Caki2 (cell line): ENCODE data around the gene VAMP2. TPM values are rescaled to one million over a fixed set of nuclear protein-coding genes. Genes with fewer than 3 reads are reported as not detected.

Experiments
- DNase-seq: peaks from one replicate; pipeline ENCODE4 v3.0.0-alpha.2; 2015; ENCODE audit warnings: low read depth
- in situ Hi-C: cut with HindIII; loops from 2 replicates; pipeline ENCODE4 v1.10.0; 2016; ENCODE audit warnings: low sequenced_read_pairs, low pct_unique_long_range_greater_than_20kb, mixed read lengths
- total RNA-seq: library from RNA; depleted of rRNA; stranded (reverse); fragments of >200 nt; shearing (Covaris generic); gene quantifications from 2 replicates; pipeline ENCODE4 v1.2.3, GENCODE V29; 2014; ENCODE audit warnings: low replicate concordance; rRNA removed

Gene VAMP2
- total RNA-seq, 1 experiment from 2014 or later = not detected

GRCh38 chr17:8118769-8119580, 43.8 kb downstream of the VAMP2 start:
- in situ Hi-C loops = no loop called here
- peak; percentile 73 for DNase-seq

GRCh38 chr17:8117980-8118768, 44.6 kb downstream of the VAMP2 start, which contains the start of gene ALOXE3:
Gene ALOXE3, minus strand, starts transcription at chr17:8118514. Its CDS starts 524 bp downstream, at chr17:8117990.
- in situ Hi-C loops = no loop called here
- peak; percentile 72 for DNase-seq

- no peak for DNase-seq
- in situ Hi-C loops = no loop called here
Measured at GRCh38 chr17:8117367-8117979, 45.3 kb downstream of the VAMP2 start.

- in situ Hi-C loops = no loop called here
- DNase-seq = no peak
Measured at GRCh38 chr17:8116776-8117175, 46.0 kb downstream of the VAMP2 start.

GRCh38 chr17:8110907-8111306, 51.8 kb downstream of the VAMP2 start:
- in situ Hi-C loops = no loop called here
- DNase-seq = no peak

GRCh38 chr17:8110456-8110804, 52.3 kb downstream of the VAMP2 start:
- no peak for DNase-seq
- in situ Hi-C loops = no loop called here

GRCh38 chr17:8109661-8110455, 52.9 kb downstream of the VAMP2 start:
- no peak for DNase-seq
- in situ Hi-C loops = no loop called here

Other genes with a start within 250 kb of the VAMP2 start
- 2.0 and 2.6 TPM in 2 replicates for gene RNF227, start 246.7 kb downstream of the VAMP2 start, total RNA-seq
- 0.29 TPM in 1 of 2 replicates, not detected in the other for gene KCNAB3, start 233.1 kb downstream of the VAMP2 start, total RNA-seq
- 0.71 and 6.5 TPM in 2 replicates for gene TRAPPC1, start 231.0 kb downstream of the VAMP2 start, total RNA-seq
- 16.6 and 27.1 TPM in 2 replicates for gene CNTROB, start 230.7 kb downstream of the VAMP2 start, total RNA-seq
- gene GUCY2D, start 160.3 kb downstream of the VAMP2 start, total RNA-seq = not detected in 2 replicates
- gene ALOX15B, start 123.9 kb downstream of the VAMP2 start, total RNA-seq = not detected in 2 replicates
- 0.74 TPM in 1 of 2 replicates, not detected in the other for gene ALOX12B, start 75.2 kb downstream of the VAMP2 start, total RNA-seq
- gene ALOXE3, start 44.4 kb downstream of the VAMP2 start, total RNA-seq = not detected in 2 replicates
- gene HES7, start 38.8 kb downstream of the VAMP2 start, total RNA-seq = 5.3 TPM in 1 of 2 replicates, not detected in the other
- gene PER1, start 10.5 kb downstream of the VAMP2 start, total RNA-seq = 3.2 and 5.6 TPM in 2 replicates
- gene TMEM107, start 13.4 kb upstream of the VAMP2 start, total RNA-seq = 47.8 and 62.4 TPM in 2 replicates
- gene BORCS6, start 27.2 kb upstream of the VAMP2 start, total RNA-seq = 7.0 and 8.7 TPM in 2 replicates
- 67.6 and 78.3 TPM in 2 replicates for gene AURKB, start 47.6 kb upstream of the VAMP2 start, total RNA-seq
- gene CTC1, start 85.1 kb upstream of the VAMP2 start, total RNA-seq = 0.38 and 1.2 TPM in 2 replicates
- gene PFAS, start 86.3 kb upstream of the VAMP2 start, total RNA-seq = 30.2 and 38.5 TPM in 2 replicates
- gene RANGRF, start 125.7 kb upstream of the VAMP2 start, total RNA-seq = 13.8 and 28.6 TPM in 2 replicates
- 0.81 TPM in 1 of 2 replicates, not detected in the other for gene SLC25A35, start 132.5 kb upstream of the VAMP2 start, total RNA-seq
- not detected in 2 replicates for gene ARHGEF15, start 147.3 kb upstream of the VAMP2 start, total RNA-seq
- gene ODF4, start 176.9 kb upstream of the VAMP2 start, total RNA-seq = not detected in 2 replicates
- gene RPL26, start 220.2 kb upstream of the VAMP2 start, total RNA-seq = 2,280 and 2,521 TPM in 2 replicates
- not detected in 2 replicates for gene RNF222, start 234.9 kb upstream of the VAMP2 start, total RNA-seq